Adrenal gland (tissue), 5 donors: ENCODE data around the gene UBR3.

Experiments used
- POLR2A ChIP-seq, 2 donors: fragments of 450-650 bp; IDR thresholded peaks; one replicate each; pipeline ENCODE4 v1.6.1; 2017; ENCODE audit warnings: antibody characterized with exemption in 2 of 2, mild to moderate bottlenecking in 2 of 2, moderate library complexity in 1 of 2
- TF ChIP-seq, protein P1 (sequence below), 6 experiments: fragments of 450-650 bp in 4 of 6; fragments of 200-600 bp in 2 of 6; sonication (generic) in 1 of 6; IDR thresholded peaks; 1 replicate in 5 of 6; 2 replicates in 1 of 6; pipeline versions ENCODE4 v1.5.1 to v1.8.0; 2016 to 2021; ENCODE audit warnings: antibody characterized with exemption in 6 of 6, mild to moderate bottlenecking in 2 of 6, moderate library complexity in 1 of 6
- donor health status: DM: no; HTN: no; CAD: no.

DNA sequence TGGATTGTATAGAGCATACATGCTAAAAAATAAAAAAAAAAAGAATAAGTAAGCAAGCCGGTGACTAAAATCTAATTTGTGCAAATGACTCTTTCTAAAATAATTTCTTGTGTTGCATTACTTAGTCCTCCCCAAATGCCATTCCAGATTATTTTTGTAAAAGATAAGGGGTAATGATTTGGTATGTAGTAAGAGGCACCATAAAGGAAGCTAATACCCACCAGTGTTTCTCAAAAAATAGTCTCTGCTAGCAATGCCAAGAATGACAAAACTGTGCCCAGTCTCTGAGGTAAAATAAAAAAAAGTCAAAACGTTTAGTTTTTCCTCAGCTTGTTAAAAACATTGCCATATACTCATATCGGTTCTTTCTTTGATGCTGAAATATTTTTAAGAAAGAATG lies 5.2 kb upstream of the UBR3 start:
- TF ChIP-seq, protein P1, sequence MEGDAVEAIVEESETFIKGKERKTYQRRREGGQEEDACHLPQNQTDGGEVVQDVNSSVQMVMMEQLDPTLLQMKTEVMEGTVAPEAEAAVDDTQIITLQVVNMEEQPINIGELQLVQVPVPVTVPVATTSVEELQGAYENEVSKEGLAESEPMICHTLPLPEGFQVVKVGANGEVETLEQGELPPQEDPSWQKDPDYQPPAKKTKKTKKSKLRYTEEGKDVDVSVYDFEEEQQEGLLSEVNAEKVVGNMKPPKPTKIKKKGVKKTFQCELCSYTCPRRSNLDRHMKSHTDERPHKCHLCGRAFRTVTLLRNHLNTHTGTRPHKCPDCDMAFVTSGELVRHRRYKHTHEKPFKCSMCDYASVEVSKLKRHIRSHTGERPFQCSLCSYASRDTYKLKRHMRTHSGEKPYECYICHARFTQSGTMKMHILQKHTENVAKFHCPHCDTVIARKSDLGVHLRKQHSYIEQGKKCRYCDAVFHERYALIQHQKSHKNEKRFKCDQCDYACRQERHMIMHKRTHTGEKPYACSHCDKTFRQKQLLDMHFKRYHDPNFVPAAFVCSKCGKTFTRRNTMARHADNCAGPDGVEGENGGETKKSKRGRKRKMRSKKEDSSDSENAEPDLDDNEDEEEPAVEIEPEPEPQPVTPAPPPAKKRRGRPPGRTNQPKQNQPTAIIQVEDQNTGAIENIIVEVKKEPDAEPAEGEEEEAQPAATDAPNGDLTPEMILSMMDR (IDR thresholded peaks at IDR 0.05) = no peak
- TF ChIP-seq POLR2A (IDR thresholded peaks at IDR 0.05) = no peak
